Measurements from ENCODE around the gene OR6C75. TPM values are rescaled to one million over a fixed set of nuclear protein-coding genes. Genes with fewer than 3 reads are reported as not detected.
"Not testable (repeated sequence)": the region's sequence is repeated elsewhere in the genome, so short reads cannot be mapped to it uniquely, and the experiment has no call there.

OR6C75 gene
- total RNA-seq, 1 donor from 2014 or later = not detected

GRCh38 chr12:55392032-55392795, 29.4 kb downstream of the OR6C75 start:
- Histone ChIP-seq H3K4me1 (no peaks in the 10 kb centered on the region), H3K27me3 (no peaks in the 10 kb centered on the region), H3K4me3 (no peak overlapping the region), H3K9me3 (no peaks in the 10 kb centered on the region), H3K27ac (no peak overlapping the region), H3K36me3 (no peaks in the 10 kb centered on the region)
- no peak for DNase-seq (ENCODE audit: extremely low spot score in 2 of 2)
- intact Hi-C loops (cut with DNase I) = no loop called here
- TF ChIP-seq CTCF (IDR thresholded peaks at IDR 0.05) (no peak), POLR2A (IDR thresholded peaks at IDR 0.05) (no peak), POLR2AphosphoS5 (IDR thresholded peaks at IDR 0.05; ENCODE audit: insufficient read depth in 1 of 2, low read depth in 1 of 2) (no peak)

GRCh38 chr12:55396326-55396725, 33.6 kb downstream of the OR6C75 start:
- no peak for TF ChIP-seq POLR2AphosphoS5 (IDR thresholded peaks at IDR 0.05; ENCODE audit: insufficient read depth in 1 of 2, low read depth in 1 of 2)
- TF ChIP-seq POLR2A (IDR thresholded peaks at IDR 0.05) = no peak
- no peak for TF ChIP-seq CTCF (IDR thresholded peaks at IDR 0.05)
- H3K36me3 ChIP-seq = no peaks in the 10 kb centered on the region
- no peaks in the 10 kb centered on the region for H3K27me3 ChIP-seq
- H3K27ac ChIP-seq = no peak overlapping the region
- intact Hi-C loops (cut with DNase I) = no loop called here
- no peak overlapping the region for H3K4me3 ChIP-seq
- no peaks in the 10 kb centered on the region for H3K9me3 ChIP-seq
- no peak for DNase-seq (ENCODE audit: extremely low spot score in 2 of 2)
- H3K4me1 ChIP-seq = no peaks in the 10 kb centered on the region

GRCh38 chr12:55400229-55400628, 37.5 kb downstream of the OR6C75 start, which contains the start of gene OR6C65:
Gene OR6C65, plus strand, starts transcription at chr12:55400529. Its CDS starts 0 bp downstream, at chr12:55400529.
- no peaks in the 10 kb centered on the region for H3K27me3 ChIP-seq
- H3K9me3 ChIP-seq = no peaks in the 10 kb centered on the region
- H3K27ac ChIP-seq = no peak within 1 kb of the TSS
- no peaks in the 10 kb centered on the region for H3K4me1 ChIP-seq
- no peak within 1 kb of the TSS for H3K4me3 ChIP-seq
- intact Hi-C loops (cut with DNase I) = no loop called here
- no peaks in the 10 kb centered on the region for H3K36me3 ChIP-seq
- TF ChIP-seq CTCF (IDR thresholded peaks at IDR 0.05) (no peak), POLR2AphosphoS5 (IDR thresholded peaks at IDR 0.05; ENCODE audit: insufficient read depth in 1 of 2, low read depth in 1 of 2) (no peak), POLR2A (IDR thresholded peaks at IDR 0.05) (no peak)
- DNase-seq (ENCODE audit: extremely low spot score in 2 of 2) = no peak

- TF ChIP-seq POLR2A (IDR thresholded peaks at IDR 0.05) = no peak
- no peak for TF ChIP-seq POLR2AphosphoS5 (IDR thresholded peaks at IDR 0.05; ENCODE audit: insufficient read depth in 1 of 2, low read depth in 1 of 2)
- TF ChIP-seq CTCF (IDR thresholded peaks at IDR 0.05) = no peak
- Histone ChIP-seq H3K4me1 (no peaks in the 10 kb centered on the region), H3K4me3 (no peak overlapping the region), H3K9me3 (no peaks in the 10 kb centered on the region), H3K27me3 (no peaks in the 10 kb centered on the region), H3K36me3 (no peaks in the 10 kb centered on the region), H3K27ac (no peak overlapping the region)
- no peak for DNase-seq (ENCODE audit: extremely low spot score in 2 of 2)
- intact Hi-C loops (cut with DNase I) = no loop called here
These were observed 45.1 kb downstream of the OR6C75 start for GRCh38 chr12:55407866-55408265.

GRCh38 chr12:55409133-55409532, 46.4 kb downstream of the OR6C75 start:
- H3K4me3 ChIP-seq; H3K27me3 ChIP-seq; H3K36me3 ChIP-seq; H3K27ac ChIP-seq; DNase-seq (ENCODE audit: extremely low spot score in 2 of 2); H3K4me1 ChIP-seq; H3K9me3 ChIP-seq; intact Hi-C loops (cut with DNase I): not testable (repeated sequence)

GRCh38 chr12:55412138-55412537, 49.4 kb downstream of the OR6C75 start:
- H3K36me3 ChIP-seq; H3K27ac ChIP-seq; intact Hi-C loops (cut with DNase I); H3K4me3 ChIP-seq; H3K4me1 ChIP-seq; H3K9me3 ChIP-seq; H3K27me3 ChIP-seq; DNase-seq (ENCODE audit: extremely low spot score in 2 of 2): not testable (repeated sequence)

GRCh38 chr12:55413498-55414388, 51.0 kb downstream of the OR6C75 start:
- H3K27me3 ChIP-seq; H3K27ac ChIP-seq; H3K4me1 ChIP-seq; H3K9me3 ChIP-seq; DNase-seq (ENCODE audit: extremely low spot score in 2 of 2); intact Hi-C loops (cut with DNase I); H3K4me3 ChIP-seq; H3K36me3 ChIP-seq: not testable (repeated sequence)

GRCh38 chr12:55414396-55414823, 51.6 kb downstream of the OR6C75 start:
- H3K27me3 ChIP-seq; H3K36me3 ChIP-seq; H3K9me3 ChIP-seq; intact Hi-C loops (cut with DNase I); H3K4me3 ChIP-seq; H3K27ac ChIP-seq; DNase-seq (ENCODE audit: extremely low spot score in 2 of 2); H3K4me1 ChIP-seq: not testable (repeated sequence)
